K562 (cell line): ENCODE data around the gene MRPL28.

Source experiments
- EZH2 ChIP-seq: IDR thresholded peaks from 2 replicates; pipeline ENCODE4 v1.6.1; 2012; ENCODE audit warnings: low read depth, mild to moderate bottlenecking, inconsistent platforms, low read length, borderline replicate concordance
- FOXM1 ChIP-seq, 2 experiments: fragments of 450-650 bp in 1 of 2; sonication (generic) in 1 of 2; formaldehyde crosslinking in 1 of 2; IDR thresholded peaks; 2 replicates each; pipeline versions ENCODE4 v1.6.1 to v1.9.0; 2017 to 2022; ENCODE audit warnings: low read depth in 2 of 2, mild to moderate bottlenecking in 2 of 2, missing genetic modification reagents in 1 of 2, moderate library complexity in 1 of 2
- JUN ChIP-seq, 2 experiments: sonication (generic) in 1 of 2; formaldehyde crosslinking in 1 of 2; IDR thresholded peaks; 2 replicates each; pipeline versions ENCODE4 v1.6.1 to v1.8.0; 2012 to 2022; ENCODE audit warnings: borderline replicate concordance in 2 of 2, mild to moderate bottlenecking in 2 of 2, improper control_type of control experiment in 1 of 2, low read depth in 1 of 2, low read length in 1 of 2, missing genetic modification reagents in 1 of 2
- POLR2A ChIP-seq: fragments of 450-650 bp; conservative IDR thresholded peaks from 2 replicates; pipeline ENCODE4 v1.6.1; 2016
- SIN3A ChIP-seq, 2 experiments: fragments of 150-350 bp in 1 of 2; IDR thresholded peaks; 2 replicates each; pipeline ENCODE4 v1.6.1; 2011 to 2016; ENCODE audit warnings: borderline replicate concordance in 2 of 2, low read depth in 2 of 2, low read length in 2 of 2, mild to moderate bottlenecking in 2 of 2, moderate library complexity in 2 of 2; ENCODE audit not compliant: control insufficient read depth in 1 of 2
- SIN3B ChIP-seq: fragments of 450-650 bp; IDR thresholded peaks from 2 replicates; pipeline ENCODE4 v1.6.1; 2017; ENCODE audit warnings: low read depth, mild to moderate bottlenecking, moderate library complexity
- TF ChIP-seq, protein P1 (sequence below): sonication (generic); formaldehyde crosslinking; IDR thresholded peaks from 2 replicates; pipeline ENCODE4 v1.8.1; 2023; ENCODE audit warnings: mild to moderate bottlenecking, missing genetic modification reagents

DNA sequence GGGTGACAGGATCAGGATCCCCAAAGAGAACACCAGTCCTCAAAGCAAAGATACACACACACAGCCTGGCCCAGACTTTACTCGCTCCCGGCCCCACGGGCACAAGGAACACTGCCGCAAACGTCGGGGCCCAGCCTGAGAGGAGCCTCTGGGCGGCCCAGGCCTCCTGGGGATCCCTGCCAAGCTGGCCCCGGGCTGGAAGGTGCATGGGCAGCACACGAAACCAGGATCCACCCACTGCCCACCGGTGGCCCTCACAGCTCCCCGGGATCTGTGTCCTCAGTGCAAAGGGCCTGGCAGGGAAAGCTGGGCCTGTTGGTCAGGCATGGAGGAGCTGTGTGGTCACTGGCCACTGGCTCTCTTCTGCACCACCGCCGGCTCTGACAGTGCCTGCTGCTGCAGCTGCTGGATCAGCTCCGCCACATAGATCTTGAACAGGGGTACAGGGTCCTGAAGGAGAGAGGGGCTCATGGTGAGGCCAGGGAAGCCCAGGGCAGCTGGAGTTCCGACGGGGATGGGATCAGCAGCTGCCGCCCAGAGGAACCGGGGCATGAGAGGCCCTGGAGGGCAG lies 2.9 kb downstream of the MRPL28 start:
- TF ChIP-seq FOXM1 (IDR thresholded peaks at IDR 0.05; ENCODE audit: low read depth) (no peak), FOXM1 (CRISPR knock-in tag; IDR thresholded peaks at IDR 0.05; ENCODE audit: low read depth) (no peak), EZH2 (no peak), SIN3A (IDR thresholded peaks at IDR 0.05; ENCODE audit: borderline replicate concordance in 2 of 2, control insufficient read depth in 1 of 2, low read depth in 2 of 2, low read length in 2 of 2) (no peak), SIN3B (no peak), POLR2A (no peak), JUN (IDR thresholded peaks at IDR 0.05; ENCODE audit: borderline replicate concordance, low read depth, low read length) (no peak), JUN (CRISPR knock-in tag; IDR thresholded peaks at IDR 0.05; ENCODE audit: borderline replicate concordance) (no peak)
- TF ChIP-seq, protein P1, sequence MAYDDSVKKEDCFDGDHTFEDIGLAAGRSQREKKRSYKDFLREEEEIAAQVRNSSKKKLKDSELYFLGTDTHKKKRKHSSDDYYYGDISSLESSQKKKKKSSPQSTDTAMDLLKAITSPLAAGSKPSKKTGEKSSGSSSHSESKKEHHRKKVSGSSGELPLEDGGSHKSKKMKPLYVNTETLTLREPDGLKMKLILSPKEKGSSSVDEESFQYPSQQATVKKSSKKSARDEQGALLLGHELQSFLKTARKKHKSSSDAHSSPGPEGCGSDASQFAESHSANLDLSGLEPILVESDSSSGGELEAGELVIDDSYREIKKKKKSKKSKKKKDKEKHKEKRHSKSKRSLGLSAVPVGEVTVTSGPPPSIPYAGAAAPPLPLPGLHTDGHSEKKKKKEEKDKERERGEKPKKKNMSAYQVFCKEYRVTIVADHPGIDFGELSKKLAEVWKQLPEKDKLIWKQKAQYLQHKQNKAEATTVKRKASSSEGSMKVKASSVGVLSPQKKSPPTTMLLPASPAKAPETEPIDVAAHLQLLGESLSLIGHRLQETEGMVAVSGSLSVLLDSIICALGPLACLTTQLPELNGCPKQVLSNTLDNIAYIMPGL (CRISPR knock-in tag), result no peak
